ENCODE measurements around the gene PROCA1. TPM values are rescaled to one million over a fixed set of nuclear protein-coding genes. Genes with fewer than 3 reads are reported as not detected.
"Not testable (repeated sequence)": the region's sequence is repeated elsewhere in the genome, so short reads cannot be mapped to it uniquely, and the experiment has no call there.

Gene PROCA1
- total and polyA plus RNA-seq, 5 donors from 2014 or later, result 0.37 to 5.3 (median 0.65) TPM; not detected in 1

GRCh38 chr17:28725166-28725659 lies 13.5 kb upstream of the PROCA1 start:
- DNase-seq, result peak in 1 of 3 donors; percentile 32
- Histone ChIP-seq H3K4me1 (ENCODE audit: control insufficient read depth, insufficient read depth, low read length, poor library complexity, severe bottlenecking) (peaks cover 61% of the 10 kb centered on the region), H3K27ac (ENCODE audit: insufficient read depth, low read length, poor library complexity, severe bottlenecking) (peak overlapping the region; percentile 45), H3K27me3 (ENCODE audit: control insufficient read depth, insufficient read depth, low read length) (no peaks in the 10 kb centered on the region), H3K9me3 (ENCODE audit: control insufficient read depth in 2 of 2, low read length in 2 of 2) (no peaks in the 10 kb centered on the region), H3K4me3 (ENCODE audit: low read depth, low read length) (no peak overlapping the region), H3K36me3 (ENCODE audit: control insufficient read depth, insufficient read depth, low read length) (peaks cover 34% of the 10 kb centered on the region)
- no peak for ATAC-seq (ENCODE audit: low read depth in 2 of 2)
- Mint-ChIP-seq H3K27ac (peak overlapping the region; percentile 76 to 83 (median 80)), H3K4me1 (peaks cover 10 to 79% (median 40%) of the 10 kb centered on the region in 4 donors), H3K36me3 (peaks cover 39% of the 10 kb centered on the region), H3K9me3 (no peaks in the 10 kb centered on the region), H3K27me3 (peaks cover 4% of the 10 kb centered on the region), H3K4me3 (peak overlapping the region; percentile 82 to 99 (median 92))

GRCh38 chr17:28724500-28725165 lies 12.9 kb upstream of the PROCA1 start:
- Histone ChIP-seq H3K27me3 (ENCODE audit: control insufficient read depth, insufficient read depth, low read length) (no peaks in the 10 kb centered on the region), H3K27ac (ENCODE audit: insufficient read depth, low read length, poor library complexity, severe bottlenecking) (peak overlapping the region; percentile 45), H3K4me1 (ENCODE audit: control insufficient read depth, insufficient read depth, low read length, poor library complexity, severe bottlenecking) (peaks cover 61% of the 10 kb centered on the region), H3K4me3 (ENCODE audit: low read depth, low read length) (no peak overlapping the region), H3K36me3 (ENCODE audit: control insufficient read depth, insufficient read depth, low read length) (peaks cover 34% of the 10 kb centered on the region), H3K9me3 (ENCODE audit: control insufficient read depth in 2 of 2, low read length in 2 of 2) (no peaks in the 10 kb centered on the region)
- Mint-ChIP-seq H3K36me3 (peaks cover 44% of the 10 kb centered on the region), H3K4me1 (peaks cover 10 to 81% (median 40%) of the 10 kb centered on the region in 4 donors), H3K9me3 (no peaks in the 10 kb centered on the region), H3K27ac (peak overlapping the region; percentile 48 to 76 (median 75)), H3K4me3 (peak overlapping the region; percentile 82 to 99 (median 92)), H3K27me3 (peaks cover 8% of the 10 kb centered on the region)
- no peak for DNase-seq
- ATAC-seq (ENCODE audit: low read depth in 2 of 2), result no peak

GRCh38 chr17:28723836-28724499 lies 12.3 kb upstream of the PROCA1 start:
- H3K27ac Mint-ChIP-seq, result peak overlapping the region; percentile 71 to 76 (median 75)
- not testable (repeated sequence) for H3K27me3 ChIP-seq (ENCODE audit: control insufficient read depth, insufficient read depth, low read length); H3K27ac ChIP-seq (ENCODE audit: insufficient read depth, low read length, poor library complexity, severe bottlenecking); H3K9me3 ChIP-seq (ENCODE audit: control insufficient read depth in 2 of 2, low read length in 2 of 2); H3K9me3 Mint-ChIP-seq; ATAC-seq (ENCODE audit: low read depth in 2 of 2); DNase-seq; H3K4me3 ChIP-seq (ENCODE audit: low read depth, low read length)
- H3K36me3 Mint-ChIP-seq, result peaks cover 44% of the 10 kb centered on the region
- peaks cover 61% of the 10 kb centered on the region for H3K4me1 ChIP-seq (ENCODE audit: control insufficient read depth, insufficient read depth, low read length, poor library complexity, severe bottlenecking)
- H3K27me3 Mint-ChIP-seq, result peaks cover 14% of the 10 kb centered on the region
- H3K4me3 Mint-ChIP-seq, result peak overlapping the region; percentile 82 to 99 (median 92)
- H3K4me1 Mint-ChIP-seq, result peaks cover 12 to 83% (median 41%) of the 10 kb centered on the region in 4 donors
- H3K36me3 ChIP-seq (ENCODE audit: control insufficient read depth, insufficient read depth, low read length), result peaks cover 34% of the 10 kb centered on the region

- no peak for DNase-seq
- Histone ChIP-seq H3K36me3 (ENCODE audit: control insufficient read depth, insufficient read depth, low read length) (peaks cover 34% of the 10 kb centered on the region), H3K9me3 (ENCODE audit: control insufficient read depth in 2 of 2, low read length in 2 of 2) (no peaks in the 10 kb centered on the region), H3K4me3 (ENCODE audit: low read depth, low read length) (no peak overlapping the region), H3K27me3 (ENCODE audit: control insufficient read depth, insufficient read depth, low read length) (no peaks in the 10 kb centered on the region), H3K27ac (ENCODE audit: insufficient read depth, low read length, poor library complexity, severe bottlenecking) (peak overlapping the region; percentile 38), H3K4me1 (ENCODE audit: control insufficient read depth, insufficient read depth, low read length, poor library complexity, severe bottlenecking) (peaks cover 57% of the 10 kb centered on the region)
- Mint-ChIP-seq H3K4me3 (peak overlapping the region; percentile 13 to 99 (median 58)), H3K9me3 (no peaks in the 10 kb centered on the region), H3K36me3 (peaks cover 44% of the 10 kb centered on the region), H3K27me3 (peaks cover 17% of the 10 kb centered on the region), H3K27ac (peak overlapping the region in 1 of 3 donors; percentile 71), H3K4me1 (peaks cover 10 to 82% (median 41%) of the 10 kb centered on the region in 4 donors)
- ATAC-seq (ENCODE audit: low read depth in 2 of 2), result no peak
These were observed 11.6 kb upstream of the PROCA1 start for GRCh38 chr17:28723159-28723835.

- Mint-ChIP-seq H3K27me3 (peaks cover 19% of the 10 kb centered on the region), H3K36me3 (peaks cover 44% of the 10 kb centered on the region), H3K4me1 (peaks cover 6 to 80% (median 39%) of the 10 kb centered on the region in 4 donors), H3K9me3 (no peaks in the 10 kb centered on the region), H3K4me3 (peak overlapping the region; percentile 28 to 99 (median 74)), H3K27ac (peak overlapping the region; percentile 20 to 47 (median 43))
- H3K36me3 ChIP-seq (ENCODE audit: control insufficient read depth, insufficient read depth, low read length), result peaks cover 34% of the 10 kb centered on the region
- no peaks in the 10 kb centered on the region for H3K27me3 ChIP-seq (ENCODE audit: control insufficient read depth, insufficient read depth, low read length)
- peaks cover 54% of the 10 kb centered on the region for H3K4me1 ChIP-seq (ENCODE audit: control insufficient read depth, insufficient read depth, low read length, poor library complexity, severe bottlenecking)
- H3K27ac ChIP-seq (ENCODE audit: insufficient read depth, low read length, poor library complexity, severe bottlenecking), result peak overlapping the region; percentile 90
- no peaks in the 10 kb centered on the region for H3K9me3 ChIP-seq (ENCODE audit: control insufficient read depth in 2 of 2, low read length in 2 of 2)
- no peak overlapping the region for H3K4me3 ChIP-seq (ENCODE audit: low read depth, low read length)
- DNase-seq (no peak), ATAC-seq (ENCODE audit: low read depth in 2 of 2) (no peak)
These were observed 10.9 kb upstream of the PROCA1 start for GRCh38 chr17:28722417-28723158.

- H3K36me3 ChIP-seq (ENCODE audit: control insufficient read depth, insufficient read depth, low read length), result peaks cover 34% of the 10 kb centered on the region
- Mint-ChIP-seq H3K4me3 (peak overlapping the region; percentile 93 to 100 (median 99)), H3K36me3 (peaks cover 44% of the 10 kb centered on the region), H3K4me1 (peaks cover 4 to 72% (median 39%) of the 10 kb centered on the region in 4 donors), H3K27ac (peak overlapping the region; percentile 94 to 99 (median 99)), H3K27me3 (peaks cover 26% of the 10 kb centered on the region)
- not testable (repeated sequence) for DNase-seq; ATAC-seq (ENCODE audit: low read depth in 2 of 2); H3K9me3 Mint-ChIP-seq; H3K27me3 ChIP-seq (ENCODE audit: control insufficient read depth, insufficient read depth, low read length); H3K9me3 ChIP-seq (ENCODE audit: control insufficient read depth in 2 of 2, low read length in 2 of 2)
- peak overlapping the region; percentile 90 for H3K27ac ChIP-seq (ENCODE audit: insufficient read depth, low read length, poor library complexity, severe bottlenecking)
- peaks cover 47% of the 10 kb centered on the region for H3K4me1 ChIP-seq (ENCODE audit: control insufficient read depth, insufficient read depth, low read length, poor library complexity, severe bottlenecking)
- peak overlapping the region; percentile 85 for H3K4me3 ChIP-seq (ENCODE audit: low read depth, low read length)
These were observed 9.3 kb upstream of the PROCA1 start for GRCh38 chr17:28720997-28721329.
